Pancreas (tissue), 10 donors: Measurements from ENCODE around the gene TSC22D1. TPM values are rescaled to one million over a fixed set of nuclear protein-coding genes. Genes with fewer than 3 reads are reported as not detected.
A peak's percentile ranks its signal among the peaks of the same experiment; 100 is the strongest.

Experiments used
- ATAC-seq, 4 donors: fragments of 200-7000 bp; cut with Tn5 transposase; one replicate each; pipeline versions ENCODE4 v1.8.0 to v1.9.1; 2020; ENCODE audit warnings: mild to moderate bottlenecking in 4 of 4, moderate library complexity in 4 of 4
- DNase-seq, 6 donors: peaks; one replicate each; pipeline ENCODE4 v3.0.0-alpha.2; 2020
- FAIRE-seq: peaks from 2 replicates; lab custom pipeline; 2012; peaks lifted over from hg19 to GRCh38; lab: Jason Lieb, UNC
- H3K27ac ChIP-seq, 4 donors: fragments of 200-600 bp; sonication (generic); 1 replicate in 3 of 4; 2 replicates in 1 of 4; pipeline versions ENCODE4 v1.5.0 to v1.8.0; 2020
- H3K27me3 ChIP-seq, 4 donors: fragments of 200-600 bp; one replicate each; pipeline ENCODE4 v1.8.0; 2021
- H3K36me3 ChIP-seq, 3 donors: fragments of 200-600 bp; sonication (generic) in 1 of 3; one replicate each; pipeline versions ENCODE4 v1.5.0 to v1.8.0; 2020 to 2021
- H3K4me1 ChIP-seq, 3 donors: fragments of 200-600 bp; one replicate each; pipeline ENCODE4 v1.8.0; 2021
- H3K4me3 ChIP-seq, 4 donors: fragments of 200-600 bp; sonication (generic) in 2 of 4; one replicate each; pipeline versions ENCODE4 v1.5.0 to v1.8.0; 2020 to 2021
- H3K9me3 ChIP-seq, 4 donors: fragments of 200-600 bp; one replicate each; pipeline ENCODE4 v1.8.0; 2021
- CTCF ChIP-seq, 4 donors: fragments of 200-600 bp; sonication (generic) in 3 of 4; IDR thresholded peaks; one replicate each; pipeline versions ENCODE4 v1.5.0 to v1.8.0; 2021; ENCODE audit warnings: antibody characterized with exemption in 4 of 4
- whole genome bisulfite sequencing, 2 donors: extraction: QIAGEN DNeasy Blood & Tissue Kit; methylation state at CpG; one replicate each; pipeline ENCODE4 v1.1.7; 2013; 5-methylcytosine and 5-hydroxymethylcytosine counted together
- intact Hi-C, 3 donors: fragments of 100-400 bp; cut with DNase I; formaldehyde crosslinking; loops; one replicate each; pipeline versions ENCODE4 v1.11.1 to v1.14.2; 2022
- polyA plus RNA-seq, 2 donors: library from polyadenylated mRNA; stranded (reverse); fragments of 200-250 nt; gene quantifications; one replicate each; pipeline ENCODE4 v1.2.3, GENCODE V29; 2013
- total RNA-seq, 6 donors: library from RNA; stranded (reverse); fragmentation: NEBNext Ultra II Directional in 4 of 6; extraction: Animal tissue kit (Norgen Biotek cat#: 25700) in 4 of 6; gene quantifications; one replicate each; pipeline versions ENCODE4 v1.2.1 to v1.2.4, GENCODE V29; 2021 to 2023
- donor health status: healthy with polysubstance abuse.
- donor health status: DM: no; HTN: no; CAD: no; lungs with moderate emphysema.
- donor health status: DM: no; HTN: no; CAD: no.
- donor health status: control.
- donor health status: control.
- donor health status: Bipolar disorder and iron deficiency.
- donor health status: DM: yes; HTN: yes; CAD: no.
- donor health status: DM: no; HTN: no; CAD: no.
- donor health status: DM: no; HTN: no; CAD: no.
- donor health status: DM: yes; HTN: yes; CAD: no.

The TSC22D1 gene
- total and polyA plus RNA-seq, 8 donors, result 16.8 to 49.9 (median 30.2) TPM

- intact Hi-C loops, result no loop called here
- Histone ChIP-seq H3K27ac (no peak overlapping the region), H3K36me3 (no peaks in the 10 kb centered on the region), H3K9me3 (no peaks in the 10 kb centered on the region), H3K27me3 (no peaks in the 10 kb centered on the region), H3K4me3 (no peak overlapping the region), H3K4me1 (no peaks in the 10 kb centered on the region)
- WGBS, 2 donors, result 98% methylated on average over 1 of the region's 1 CpG
- DNase-seq, result no peak
- ATAC-seq, result no peak
- FAIRE-seq, result no peak
- no peak for TF ChIP-seq CTCF (IDR thresholded peaks at IDR 0.05)
Measured at GRCh38 chr13:44506719-44507118, 69.4 kb downstream of the TSC22D1 start.

GRCh38 chr13:44506251-44506650 is 69.9 kb downstream of the TSC22D1 start:
- FAIRE-seq, result no peak
- intact Hi-C loops, result no loop called here
- DNase-seq, result no peak

GRCh38 chr13:44504116-44504515 is 72.0 kb downstream of the TSC22D1 start:
- no peak for TF ChIP-seq CTCF (IDR thresholded peaks at IDR 0.05)
- DNase-seq, result no peak
- H3K36me3 ChIP-seq, result no peaks in the 10 kb centered on the region
- peaks cover 0 to 11% (median 10%) of the 10 kb centered on the region in 3 donors for H3K4me1 ChIP-seq
- intact Hi-C loops, result no loop called here
- FAIRE-seq, result no peak
- no peaks in the 10 kb centered on the region for H3K27me3 ChIP-seq
- no peak overlapping the region for H3K4me3 ChIP-seq
- H3K27ac ChIP-seq, result no peak overlapping the region
- 94 to 95% methylated on average over 4 of the region's 4 CpGs for WGBS, 2 donors
- no peaks in the 10 kb centered on the region for H3K9me3 ChIP-seq
- no peak for ATAC-seq

More at GRCh38 chr13:44506251-44506650, 69.9 kb downstream of the TSC22D1 start:
- ATAC-seq, result no peak
- Histone ChIP-seq H3K4me3 (no peak overlapping the region), H3K9me3 (no peaks in the 10 kb centered on the region), H3K27me3 (no peaks in the 10 kb centered on the region), H3K4me1 (no peaks in the 10 kb centered on the region), H3K36me3 (no peaks in the 10 kb centered on the region), H3K27ac (no peak overlapping the region)
- no peak for TF ChIP-seq CTCF (IDR thresholded peaks at IDR 0.05)
- WGBS, 2 donors, result 96 to 99% methylated on average over 3 of the region's 3 CpGs

- H3K27me3 ChIP-seq, result no peaks in the 10 kb centered on the region
- peak; percentile 56 to 79 (median 71) for ATAC-seq
- peaks cover 0 to 17% (median 15%) of the 10 kb centered on the region in 3 donors for H3K4me1 ChIP-seq
- no peaks in the 10 kb centered on the region for H3K36me3 ChIP-seq
- H3K9me3 ChIP-seq, result no peaks in the 10 kb centered on the region
- H3K27ac ChIP-seq, result no peak overlapping the region
- no peak for TF ChIP-seq CTCF (IDR thresholded peaks at IDR 0.05)
- peak in 2 of 6 donors; percentile 24 to 41 for DNase-seq
- intact Hi-C loops, result loop anchor here in 2 of 3 donors (10.0 kb wide), 2 partner anchors 386 to 466 kb away; no protein-coding TSS in a partner anchor
- peak; percentile 26 for FAIRE-seq
- no peak overlapping the region for H3K4me3 ChIP-seq
Measured at GRCh38 chr13:44498969-44499368, 77.2 kb downstream of the TSC22D1 start.

GRCh38 chr13:44498502-44498901 is 77.6 kb downstream of the TSC22D1 start:
- Histone ChIP-seq H3K27me3 (no peaks in the 10 kb centered on the region), H3K4me1 (peaks cover 0 to 17% (median 15%) of the 10 kb centered on the region in 3 donors), H3K9me3 (no peaks in the 10 kb centered on the region), H3K4me3 (no peak overlapping the region), H3K27ac (no peak overlapping the region), H3K36me3 (no peaks in the 10 kb centered on the region)
- DNase-seq (no peak), FAIRE-seq (no peak), ATAC-seq (no peak)
- TF ChIP-seq CTCF (IDR thresholded peaks at IDR 0.05), result no peak
- WGBS, 2 donors, result 84 to 92% methylated on average over 3 of the region's 3 CpGs
- intact Hi-C loops, result loop anchor here in 2 of 3 donors (10.0 kb wide), 2 partner anchors 386 to 466 kb away; no protein-coding TSS in a partner anchor
